HCT116 (cell line): ENCODE data around the gene BPIFB6. TPM values are rescaled to one million over a fixed set of nuclear protein-coding genes. Genes with fewer than 3 reads are reported as not detected.

Experiments used
- ATAC-seq: fragments of 200-7000 bp; cut with Tn5 transposase; 2 replicates; pipeline ENCODE4 v1.9.1; 2020; ENCODE audit warnings: mild to moderate bottlenecking, moderate library complexity
- BruUV-seq: library from RNA; stranded (reverse); fragments of 400-500 nt; replicated peaks from 2 replicates; lab custom pipeline; 2021; lab: Mats Ljungman, UMichigan
- CTCF ChIA-PET: fragments of 300-600 bp; sonication (Branson Sonifier 250); formaldehyde crosslinking; loops from one replicate; lab custom pipeline; 2021; ENCODE audit warnings: antibody characterized with exemption; lab: Charles Lee
- POLR2A ChIA-PET: fragments of 300-600, 350-600 bp; sonication (Branson Sonifier 250); formaldehyde crosslinking; loops from one replicate; lab custom pipeline; 2021; ENCODE audit warnings: antibody characterized with exemption; lab: Charles Lee
- RAD21 ChIA-PET, 2 experiments: fragments of 300-600 bp; sonication (Branson Sonifier 250); formaldehyde crosslinking; loops; one replicate each; lab custom pipeline; 2023; ENCODE audit warnings: low total read pairs in 2 of 2; ENCODE audit not compliant: uncharacterized antibody in 2 of 2, unreplicated experiment in 2 of 2, low non-redundant PET in 1 of 2; lab: Charles Lee
- DNase-seq: peaks from one replicate; pipeline ENCODE4 v3.0.0-alpha.2; 2010; ENCODE audit warnings: low read depth, low spot score
- H2AFZ ChIP-seq: fragments of 200-600 bp; shearing (Covaris generic), sonication (generic); 2 replicates; pipeline ENCODE4 v1.6.1; 2017; ENCODE audit warnings: low read depth, mixed run types, mixed read lengths, antibody characterized with exemption, low read length; ENCODE audit not compliant: poor library complexity, severe bottlenecking
- H3K27ac ChIP-seq: 2 replicates; pipeline ENCODE4 v1.5.1; 2012; ENCODE audit warnings: low read depth, low read length
- H3K27me3 ChIP-seq: fragments of 200-600 bp; sonication (generic); 2 replicates; pipeline ENCODE4 v1.6.1; 2016; ENCODE audit warnings: mixed run types, low read length, mixed read lengths; ENCODE audit not compliant: insufficient read depth
- H3K36me3 ChIP-seq, 2 experiments: fragments of 200-500 bp in 1 of 2; fragments of 200-600 bp in 1 of 2; sonication (Bioruptor generic) in 1 of 2; sonication (generic) in 1 of 2; 2 replicates each; pipeline versions ENCODE4 v1.5.1 to v1.6.1; 2014 to 2016; ENCODE audit warnings: low read length in 2 of 2, inconsistent platforms in 1 of 2, mixed read lengths in 1 of 2, mixed run types in 1 of 2; ENCODE audit not compliant: insufficient read depth in 2 of 2, control insufficient read depth in 1 of 2
- H3K4me1 ChIP-seq, 2 experiments: fragments of 200-600 bp in 1 of 2; sonication (generic) in 1 of 2; 2 replicates each; pipeline versions ENCODE4 v1.5.1 to v1.6.1; 2012 to 2017; ENCODE audit warnings: low read length in 2 of 2, inconsistent platforms in 1 of 2, mild to moderate bottlenecking in 1 of 2, mixed read lengths in 1 of 2, mixed run types in 1 of 2, moderate library complexity in 1 of 2; ENCODE audit not compliant: insufficient read depth in 2 of 2, control insufficient read depth in 1 of 2
- H3K4me2 ChIP-seq: fragments of 200-600 bp; sonication (generic); 2 replicates; pipeline ENCODE4 v1.6.1; 2017; ENCODE audit warnings: mixed run types, low read length, mixed read lengths
- H3K4me3 ChIP-seq, 2 experiments: fragments of 200-600 bp in 1 of 2; sonication (generic) in 1 of 2; replicated peaks in 1 of 2; 2 replicates each; pipeline ENCODE4 v1.5.1; 2011 to 2016; ENCODE audit warnings: low read length in 2 of 2, control low read depth in 1 of 2, low read depth in 1 of 2, mild to moderate bottlenecking in 1 of 2, mixed read lengths in 1 of 2, mixed run types in 1 of 2
- H3K79me2 ChIP-seq: fragments of 200-600 bp; sonication (generic); 2 replicates; pipeline ENCODE4 v1.6.1; 2017; ENCODE audit warnings: mild to moderate bottlenecking, mixed run types, low read length, moderate library complexity, mixed read lengths; ENCODE audit not compliant: insufficient read depth
- H3K9ac ChIP-seq: fragments of 200-600 bp; sonication (generic); 2 replicates; pipeline ENCODE4 v1.6.1; 2016; ENCODE audit warnings: low read length, mixed read lengths
- H3K9me2 ChIP-seq: fragments of 200-600 bp; sonication (generic), shearing (Covaris generic); 2 replicates; pipeline ENCODE4 v1.6.1; 2017; ENCODE audit warnings: mixed run types, mild to moderate bottlenecking, moderate library complexity; ENCODE audit not compliant: insufficient read depth
- H3K9me3 ChIP-seq, 2 experiments: fragments of 200-500 bp in 1 of 2; fragments of 200-600 bp in 1 of 2; sonication (Bioruptor generic) in 1 of 2; sonication (generic) in 1 of 2; 2 replicates each; pipeline ENCODE4 v1.6.1; 2014 to 2017; ENCODE audit warnings: low read length in 2 of 2, mixed read lengths in 2 of 2, inconsistent platforms in 1 of 2, low read depth in 1 of 2, mild to moderate bottlenecking in 1 of 2, mixed run types in 1 of 2, moderate library complexity in 1 of 2; ENCODE audit not compliant: control insufficient read depth in 1 of 2, insufficient read depth in 1 of 2
- H4K20me1 ChIP-seq: fragments of 200-600 bp; sonication (generic), shearing (Covaris generic); 2 replicates; pipeline ENCODE4 v1.6.1; 2017; ENCODE audit warnings: mixed run types, mild to moderate bottlenecking, moderate library complexity; ENCODE audit not compliant: insufficient read depth
- CBX3 ChIP-seq: IDR thresholded peaks from 2 replicates; pipeline ENCODE4 v1.6.1; 2012; ENCODE audit warnings: low read depth
- EGR1 ChIP-seq: IDR thresholded peaks from 2 replicates; pipeline ENCODE4 v1.6.1; 2012; ENCODE audit warnings: low read depth
- ELF1 ChIP-seq: IDR thresholded peaks from 2 replicates; pipeline ENCODE4 v1.6.1; 2012; ENCODE audit warnings: low read depth, borderline replicate concordance
- EZH2 ChIP-seq: fragments of 200-600 bp; sonication (generic); IDR thresholded peaks from 2 replicates; pipeline ENCODE4 v1.6.1; 2017; ENCODE audit warnings: antibody characterized with exemption, mixed run types
- JUND ChIP-seq: IDR thresholded peaks from 2 replicates; pipeline ENCODE4 v1.6.1; 2012
- RAD21 ChIP-seq: IDR thresholded peaks from 2 replicates; pipeline ENCODE4 v1.6.1; 2012; ENCODE audit warnings: low read depth, mild to moderate bottlenecking
- SRF ChIP-seq: IDR thresholded peaks from 2 replicates; pipeline ENCODE4 v1.6.1; 2012; ENCODE audit warnings: low read depth
- YY1 ChIP-seq: IDR thresholded peaks from 2 replicates; pipeline ENCODE4 v1.6.1; 2011; ENCODE audit warnings: low read length, low read depth, moderate library complexity, mild to moderate bottlenecking; ENCODE audit not compliant: insufficient replicate concordance; ENCODE audit errors: extremely low read depth
- intact Hi-C: fragments of 100-400 bp; cut with micrococcal nuclease; formaldehyde crosslinking; loops from 2 replicates; pipeline ENCODE4 v1.10.0; 2022
- total RNA-seq: library from RNA; stranded (reverse); gene quantifications from one replicate; pipeline ENCODE4 v1.2.1, GENCODE V29; 2021; ENCODE audit not compliant: unreplicated experiment
- TF ChIP-seq, protein P1 (sequence below), 3 experiments: fragments of 200-600 bp in 1 of 3; sonication (generic) in 1 of 3; IDR thresholded peaks in 2 of 3; conservative IDR thresholded peaks in 1 of 3; 2 replicates each; pipeline ENCODE4 v1.5.1; 2012 to 2017; ENCODE audit warnings: low read depth in 2 of 3, low read length in 2 of 3, antibody characterized with exemption in 1 of 3, borderline replicate concordance in 1 of 3, control low read depth in 1 of 3, mild to moderate bottlenecking in 1 of 3, mixed read lengths in 1 of 3, mixed run types in 1 of 3, moderate library complexity in 1 of 3; ENCODE audit not compliant: insufficient read depth in 1 of 3

Gene BPIFB6
- total RNA-seq, 1 experiment from 2014 or later, result not detected

DNA sequence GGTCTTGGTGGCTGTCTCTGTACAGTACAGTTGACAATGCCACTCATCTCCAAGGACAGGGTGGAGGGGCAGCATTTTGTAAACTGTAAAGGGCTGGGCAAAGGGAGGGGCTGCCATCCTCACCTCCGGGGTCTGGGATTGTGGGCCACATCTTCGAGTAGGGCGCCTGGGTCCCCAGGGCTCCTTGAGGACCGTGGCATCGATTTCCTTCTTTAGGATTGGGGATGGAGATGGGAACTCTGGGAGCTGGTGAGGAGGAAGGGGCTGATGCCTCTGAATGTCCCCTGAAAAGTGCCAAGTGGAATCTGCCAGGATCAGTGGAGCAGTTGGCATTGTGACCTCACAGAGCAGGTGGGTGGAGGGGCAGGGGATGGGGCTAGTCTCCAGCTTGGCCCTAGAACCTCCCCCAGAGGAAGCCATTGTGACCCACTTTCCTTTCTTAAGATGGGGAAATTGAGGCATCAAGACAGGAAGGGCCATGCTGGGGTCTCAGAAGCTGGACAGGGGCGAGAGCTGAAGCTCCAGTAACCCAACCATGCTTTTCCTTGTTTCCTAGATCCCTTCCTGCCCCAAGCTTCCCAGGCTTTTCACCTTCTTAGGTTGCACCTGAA, 27.2 kb upstream of the BPIFB6 start, which contains the start of gene SUN5 (continued):
- TF ChIP-seq, protein P1, sequence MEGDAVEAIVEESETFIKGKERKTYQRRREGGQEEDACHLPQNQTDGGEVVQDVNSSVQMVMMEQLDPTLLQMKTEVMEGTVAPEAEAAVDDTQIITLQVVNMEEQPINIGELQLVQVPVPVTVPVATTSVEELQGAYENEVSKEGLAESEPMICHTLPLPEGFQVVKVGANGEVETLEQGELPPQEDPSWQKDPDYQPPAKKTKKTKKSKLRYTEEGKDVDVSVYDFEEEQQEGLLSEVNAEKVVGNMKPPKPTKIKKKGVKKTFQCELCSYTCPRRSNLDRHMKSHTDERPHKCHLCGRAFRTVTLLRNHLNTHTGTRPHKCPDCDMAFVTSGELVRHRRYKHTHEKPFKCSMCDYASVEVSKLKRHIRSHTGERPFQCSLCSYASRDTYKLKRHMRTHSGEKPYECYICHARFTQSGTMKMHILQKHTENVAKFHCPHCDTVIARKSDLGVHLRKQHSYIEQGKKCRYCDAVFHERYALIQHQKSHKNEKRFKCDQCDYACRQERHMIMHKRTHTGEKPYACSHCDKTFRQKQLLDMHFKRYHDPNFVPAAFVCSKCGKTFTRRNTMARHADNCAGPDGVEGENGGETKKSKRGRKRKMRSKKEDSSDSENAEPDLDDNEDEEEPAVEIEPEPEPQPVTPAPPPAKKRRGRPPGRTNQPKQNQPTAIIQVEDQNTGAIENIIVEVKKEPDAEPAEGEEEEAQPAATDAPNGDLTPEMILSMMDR (IDR thresholded peaks at IDR 0.05 in 2 of 3, conservative IDR thresholded peaks at IDR 0.05 in 1 of 3; ENCODE audit: borderline replicate concordance in 1 of 3, insufficient read depth in 1 of 3, low read depth in 2 of 3, low read length in 2 of 3), result no peak

DNA sequence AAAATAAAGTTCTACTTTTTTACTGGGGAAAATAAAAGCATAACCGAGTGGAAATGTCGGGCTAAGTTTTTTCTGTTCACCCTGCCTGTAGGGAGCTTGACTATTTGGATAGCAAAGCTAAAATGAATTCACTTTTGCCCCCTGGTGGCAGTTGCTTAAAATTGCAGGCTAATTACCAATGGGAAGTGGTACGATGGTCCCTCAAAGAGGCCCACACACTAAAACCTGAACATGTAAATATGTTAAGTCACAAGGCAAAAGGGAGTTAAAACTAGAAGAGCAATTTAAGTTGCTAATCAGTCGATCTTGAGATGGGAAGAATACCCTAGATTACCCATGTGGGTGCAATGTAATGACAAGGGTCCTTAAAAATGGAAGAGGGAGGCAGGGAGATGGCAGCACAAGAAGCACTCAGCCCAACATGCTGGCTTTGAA, 26.3 kb upstream of the BPIFB6 start:
- peaks cover 0 to 3% of the 10 kb centered on the region in 2 experiments; a peak in 1 of 4 replicates for H3K4me1 ChIP-seq
- no peak overlapping the region for H3K9ac ChIP-seq
- intact Hi-C loops, result no loop called here
- no peaks in the 10 kb centered on the region for H3K79me2 ChIP-seq
- H3K9me2 ChIP-seq, result no peaks in the 10 kb centered on the region
- no peaks in the 10 kb centered on the region for H4K20me1 ChIP-seq
- TF ChIP-seq CBX3, result no peak
- no peak for TF ChIP-seq EZH2
- TF ChIP-seq YY1, result no peak
- no peak for TF ChIP-seq EGR1
- peak; percentile 38 for TF ChIP-seq RAD21
- TF ChIP-seq, protein P1 (IDR thresholded peaks at IDR 0.05 in 2 of 3, conservative IDR thresholded peaks at IDR 0.05 in 1 of 3; ENCODE audit: borderline replicate concordance in 1 of 3, insufficient read depth in 1 of 3, low read depth in 2 of 3, low read length in 2 of 3), result peak; percentile 23 to 87 (median 62); a peak in 5 of 6 replicates
- TF ChIP-seq ELF1, result no peak
- TF ChIP-seq SRF, result no peak
- TF ChIP-seq JUND, result no peak
- ChIA-PET POLR2A (no interaction called here), CTCF (interaction anchor here (1.0 to 1.7 kb wide), 4 partner anchors 10 to 103 kb away, joined by 3 to 5 read pairs (median 4); no protein-coding TSS in a partner anchor), RAD21 (no interaction called here)
- H3K36me3 ChIP-seq, result no peaks in the 10 kb centered on the region
- no peaks in the 10 kb centered on the region for H3K9me3 ChIP-seq
- no peak overlapping the region for H3K4me2 ChIP-seq
- no peak overlapping the region for H2AFZ ChIP-seq
- no peak overlapping the region for H3K4me3 ChIP-seq
- no TSS peak for BruUV-seq
- no peak overlapping the region for H3K27ac ChIP-seq
- ATAC-seq, result peak; percentile 65; the same call in 1 of the 2 replicates
- DNase-seq, result peak; percentile 6
- no peaks in the 10 kb centered on the region for H3K27me3 ChIP-seq
